CD4-positive, alpha-beta T cell (primary cell): Measurements from ENCODE around the gene DYNC1I2. TPM values are rescaled to one million over a fixed set of nuclear protein-coding genes. Genes with fewer than 3 reads are reported as not detected.
"Not testable (repeated sequence)": the region's sequence is repeated elsewhere in the genome, so short reads cannot be mapped to it uniquely, and the experiment has no call there.

Experiments used
- ATAC-seq: fragments of 200-7000 bp; cut with Tn5 transposase; one replicate; pipeline ENCODE4 v1.10.0; 2022; ENCODE audit warnings: mild to moderate bottlenecking; ENCODE audit not compliant: poor library complexity
- CTCF ChIA-PET: fragments of 350-600 bp; sonication (Branson Sonifier 250); formaldehyde crosslinking; loops from one replicate; lab custom pipeline; 2021; ENCODE audit warnings: antibody characterized with exemption, inconsistent platforms; lab: Charles Lee
- POLR2A ChIA-PET: fragments of 350-600 bp; sonication (Branson Sonifier 250); formaldehyde crosslinking; loops from one replicate; lab custom pipeline; 2021; ENCODE audit warnings: antibody characterized with exemption, inconsistent platforms; lab: Charles Lee
- DNase-seq, 14 experiments: peaks; one replicate each; pipeline ENCODE4 v3.0.0-alpha.2; 2013 to 2020; ENCODE audit warnings: mixed read lengths in 2 of 14
- H3K27ac ChIP-seq, 2 donors: one replicate each; pipeline versions ENCODE4 v1.5.1 to v1.7.0; 2013; ENCODE audit warnings: low read length in 2 of 2, low read depth in 1 of 2, mild to moderate bottlenecking in 1 of 2
- H3K27me3 ChIP-seq, 2 experiments: 1 replicate in 1 of 2; 2 replicates in 1 of 2; pipeline versions ENCODE4 v1.6.1 to v1.7.0; 2013; ENCODE audit warnings: low read length in 2 of 2, control low read depth in 1 of 2, mild to moderate bottlenecking in 1 of 2, moderate library complexity in 1 of 2; ENCODE audit not compliant: insufficient read depth in 2 of 2, control insufficient read depth in 1 of 2
- H3K36me3 ChIP-seq: one replicate; pipeline ENCODE4 v1.6.1; 2013; ENCODE audit warnings: low read length, control low read depth; ENCODE audit not compliant: insufficient read depth
- H3K4me1 ChIP-seq: one replicate; pipeline ENCODE4 v1.6.1; 2013; ENCODE audit warnings: low read length, control low read depth; ENCODE audit not compliant: insufficient read depth
- H3K4me3 ChIP-seq: one replicate; pipeline ENCODE4 v1.5.1; 2013; ENCODE audit warnings: mild to moderate bottlenecking, low read length, moderate library complexity
- H3K9me3 ChIP-seq, 2 experiments: 1 replicate in 1 of 2; 2 replicates in 1 of 2; pipeline versions ENCODE4 v1.6.1 to v1.7.0; 2013; ENCODE audit warnings: low read length in 2 of 2, mild to moderate bottlenecking in 2 of 2, control low read depth in 1 of 2, moderate library complexity in 1 of 2; ENCODE audit not compliant: control insufficient read depth in 1 of 2, insufficient read depth in 1 of 2
- H3K27ac Mint-ChIP-seq: one replicate; pipeline ENCODE4 v1.8.0; 2020; ENCODE audit warnings: mixed read lengths
- H3K27me3 Mint-ChIP-seq: one replicate; pipeline ENCODE4 v1.8.0; 2021; ENCODE audit warnings: mixed read lengths
- H3K36me3 Mint-ChIP-seq: one replicate; pipeline ENCODE4 v1.8.0; 2021; ENCODE audit warnings: low read depth, mixed read lengths
- H3K4me1 Mint-ChIP-seq: one replicate; pipeline ENCODE4 v1.8.0; 2021; ENCODE audit warnings: low read depth, mixed read lengths
- H3K4me3 Mint-ChIP-seq: one replicate; pipeline ENCODE4 v1.8.0; 2020; ENCODE audit warnings: mild to moderate bottlenecking, mixed read lengths
- H3K9me3 Mint-ChIP-seq: one replicate; pipeline ENCODE4 v1.8.0; 2020; ENCODE audit warnings: mixed read lengths
- intact Hi-C, 2 experiments: fragments of 100-400 bp; cut with DNase I in 1 of 2; cut with micrococcal nuclease in 1 of 2; formaldehyde crosslinking; loops; one replicate each; pipeline versions ENCODE4 v1.15.1 to v1.9.0; 2023 to 2025; cut with DNase I, micrococcal nuclease
- total RNA-seq, 174 experiments: library from RNA in 2 of 174; stranded (reverse) in 2 of 174; gene quantifications; one replicate each; pipeline ENCODE4 v1.2.3 and lab custom pipeline; 2021 to 2026
- TF ChIP-seq, protein P1 (sequence below): fragments of 200-600 bp; IDR thresholded peaks from one replicate; pipeline ENCODE4 v1.8.0; 2022; ENCODE audit warnings: antibody characterized with exemption, mild to moderate bottlenecking

DYNC1I2 gene
- total RNA-seq, 2 experiments from 2014 or later: 10.5 to 11.6 TPM

DNA sequence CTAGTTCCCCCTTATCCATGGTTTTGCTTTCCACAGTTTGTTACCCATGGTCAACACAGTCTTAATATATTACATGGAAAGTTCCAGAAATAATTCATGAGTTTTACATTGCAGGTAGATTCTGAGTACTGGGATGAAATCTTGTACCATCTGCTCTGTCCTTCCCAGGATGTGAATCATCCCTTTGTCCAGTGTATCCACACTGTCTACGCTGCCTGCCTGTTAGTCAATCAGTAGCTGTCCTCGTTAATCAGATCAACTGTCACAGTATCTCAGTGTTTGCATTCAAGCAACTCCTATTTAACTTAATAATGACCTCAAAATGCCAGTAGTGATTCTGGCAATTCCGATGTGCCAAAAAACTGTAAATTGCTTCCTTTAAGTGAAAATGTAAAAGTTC, 76.3 kb downstream of the DYNC1I2 start:
- ATAC-seq: no peak
- CTCF ChIA-PET: no interaction called here
- H3K27me3 Mint-ChIP-seq: no peaks in the 10 kb centered on the region

DNA sequence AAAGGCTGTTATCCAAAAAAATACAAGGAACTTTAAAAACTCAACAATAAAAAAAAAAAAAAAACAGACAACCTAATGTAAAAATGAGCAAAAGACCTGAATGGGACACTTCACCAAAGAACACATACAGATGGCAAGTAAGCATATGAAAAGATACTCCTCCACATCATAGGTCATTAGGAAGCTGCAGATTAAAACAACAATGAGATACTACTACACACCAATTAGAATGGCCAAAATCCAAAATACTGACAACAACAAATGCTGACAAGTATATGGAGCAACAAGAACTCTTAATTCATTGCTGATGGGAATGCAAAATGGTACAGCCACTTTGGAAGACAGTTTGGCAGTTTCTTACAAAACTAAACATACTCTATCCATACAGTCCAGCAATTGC, 84.2 kb downstream of the DYNC1I2 start:
- no peak overlapping the region for H3K27ac Mint-ChIP-seq
- TF ChIP-seq, protein P1, sequence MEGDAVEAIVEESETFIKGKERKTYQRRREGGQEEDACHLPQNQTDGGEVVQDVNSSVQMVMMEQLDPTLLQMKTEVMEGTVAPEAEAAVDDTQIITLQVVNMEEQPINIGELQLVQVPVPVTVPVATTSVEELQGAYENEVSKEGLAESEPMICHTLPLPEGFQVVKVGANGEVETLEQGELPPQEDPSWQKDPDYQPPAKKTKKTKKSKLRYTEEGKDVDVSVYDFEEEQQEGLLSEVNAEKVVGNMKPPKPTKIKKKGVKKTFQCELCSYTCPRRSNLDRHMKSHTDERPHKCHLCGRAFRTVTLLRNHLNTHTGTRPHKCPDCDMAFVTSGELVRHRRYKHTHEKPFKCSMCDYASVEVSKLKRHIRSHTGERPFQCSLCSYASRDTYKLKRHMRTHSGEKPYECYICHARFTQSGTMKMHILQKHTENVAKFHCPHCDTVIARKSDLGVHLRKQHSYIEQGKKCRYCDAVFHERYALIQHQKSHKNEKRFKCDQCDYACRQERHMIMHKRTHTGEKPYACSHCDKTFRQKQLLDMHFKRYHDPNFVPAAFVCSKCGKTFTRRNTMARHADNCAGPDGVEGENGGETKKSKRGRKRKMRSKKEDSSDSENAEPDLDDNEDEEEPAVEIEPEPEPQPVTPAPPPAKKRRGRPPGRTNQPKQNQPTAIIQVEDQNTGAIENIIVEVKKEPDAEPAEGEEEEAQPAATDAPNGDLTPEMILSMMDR: no peak
- ChIA-PET CTCF (no interaction called here), POLR2A (no interaction called here)
- ATAC-seq: no peak
- intact Hi-C loops: no loop called here
- no peaks in the 10 kb centered on the region for H3K27me3 ChIP-seq
- H3K4me3 ChIP-seq: no peak overlapping the region
- H3K36me3 ChIP-seq: no peaks in the 10 kb centered on the region
- H3K4me1 Mint-ChIP-seq: no peaks in the 10 kb centered on the region
- H3K27me3 Mint-ChIP-seq: no peaks in the 10 kb centered on the region
- no peak overlapping the region for H3K27ac ChIP-seq
- H3K9me3 ChIP-seq: peaks cover 0 to 12% of the 10 kb centered on the region in 2 experiments
- H3K36me3 Mint-ChIP-seq: peaks cover 61% of the 10 kb centered on the region
- no peak overlapping the region for H3K4me3 Mint-ChIP-seq
- no peaks in the 10 kb centered on the region for H3K4me1 ChIP-seq
- peaks cover 7% of the 10 kb centered on the region for H3K9me3 Mint-ChIP-seq
- DNase-seq: no peak

More for the DNA sequence above, 76.3 kb downstream of the DYNC1I2 start:
- Histone ChIP-seq H3K4me1 (no peaks in the 10 kb centered on the region), H3K4me3 (no peak overlapping the region), H3K9me3 (no peaks in the 10 kb centered on the region), H3K27me3 (no peaks in the 10 kb centered on the region), H3K27ac (no peak overlapping the region), H3K36me3 (peaks cover 8% of the 10 kb centered on the region)
- Mint-ChIP-seq H3K4me1 (no peaks in the 10 kb centered on the region), H3K9me3 (no peaks in the 10 kb centered on the region), H3K27ac (no peak overlapping the region), H3K4me3 (no peak overlapping the region), H3K36me3 (peaks cover 64% of the 10 kb centered on the region)
- DNase-seq: no peak
- intact Hi-C loops: no loop called here
- POLR2A ChIA-PET: no interaction called here
- TF ChIP-seq, protein P1: no peak

DNA sequence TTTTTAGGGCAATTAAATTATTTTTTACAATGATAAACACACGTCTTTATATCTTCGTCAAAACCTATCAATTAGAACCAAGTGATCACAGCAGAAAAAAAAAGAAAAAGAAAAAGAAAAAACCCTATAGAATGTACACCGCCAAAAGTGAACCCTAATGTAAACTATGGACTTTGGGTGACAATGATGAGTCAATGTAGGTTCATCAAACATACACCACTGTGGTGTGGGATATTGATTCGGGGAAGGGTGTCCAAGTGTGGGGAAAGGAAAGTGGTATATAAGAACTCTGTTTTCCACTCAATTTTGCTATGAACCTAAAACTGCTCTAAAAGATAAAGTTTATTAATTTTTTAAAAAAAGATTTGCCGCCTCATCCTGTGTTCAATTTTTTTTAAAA, 85.1 kb downstream of the DYNC1I2 start:
- Mint-ChIP-seq H3K4me3 (no peak overlapping the region), H3K4me1 (no peaks in the 10 kb centered on the region), H3K27me3 (no peaks in the 10 kb centered on the region), H3K9me3 (peaks cover 7% of the 10 kb centered on the region), H3K27ac (no peak overlapping the region), H3K36me3 (peaks cover 54% of the 10 kb centered on the region)
- ChIA-PET POLR2A (no interaction called here), CTCF (no interaction called here)
- intact Hi-C loops: no loop called here
- Histone ChIP-seq H3K9me3 (peaks cover 0 to 18% of the 10 kb centered on the region in 2 experiments), H3K27me3 (no peaks in the 10 kb centered on the region), H3K4me1 (no peaks in the 10 kb centered on the region), H3K4me3 (no peak overlapping the region), H3K36me3 (no peaks in the 10 kb centered on the region), H3K27ac (no peak overlapping the region)
- no peak for ATAC-seq
- TF ChIP-seq, protein P1: no peak
- DNase-seq: no peak

DNA sequence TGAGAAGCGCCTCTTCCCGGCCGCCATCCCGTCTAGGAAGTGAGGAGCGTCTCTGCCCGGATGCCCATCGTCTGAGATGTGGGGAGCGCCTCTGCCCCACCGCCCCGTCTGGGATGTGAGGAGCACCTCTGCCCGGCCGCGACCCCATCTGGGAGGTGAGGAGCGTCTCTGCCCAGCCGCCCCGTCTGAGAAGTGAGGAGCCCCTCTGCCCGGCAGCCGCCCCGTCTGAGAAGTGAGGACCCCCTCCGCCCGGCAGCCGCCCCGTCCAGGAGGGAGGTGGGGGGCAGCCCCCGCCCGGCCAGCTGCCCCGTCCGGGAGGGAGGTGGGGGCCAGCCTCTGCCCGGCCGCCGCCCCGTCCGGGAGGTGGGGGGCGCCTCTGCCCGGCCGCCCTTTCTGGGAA, 87.3 kb downstream of the DYNC1I2 start:
- DNase-seq, H3K4me3 Mint-ChIP-seq, H3K36me3 ChIP-seq, CTCF ChIA-PET, H3K27me3 ChIP-seq, POLR2A ChIA-PET, H3K9me3 Mint-ChIP-seq, ATAC-seq, H3K4me1 Mint-ChIP-seq, H3K27me3 Mint-ChIP-seq, H3K4me1 ChIP-seq, H3K4me3 ChIP-seq, H3K27ac ChIP-seq, intact Hi-C loops, H3K27ac Mint-ChIP-seq: not testable (repeated sequence)
- peaks cover 52% of the 10 kb centered on the region for H3K36me3 Mint-ChIP-seq
- H3K9me3 ChIP-seq: peaks cover 0 to 28% of the 10 kb centered on the region in 2 experiments
